Activated CD8-positive, alpha-beta memory T cell treated with anti-CD3 and anti-CD28 coated beads for 1 hour (primary cell): ENCODE measurements around the gene CFAP92.
A peak's percentile ranks its signal among the peaks of the same experiment; 100 is the strongest.

ENCODE experiments used
- DNase-seq, 2 donors: peaks; one replicate each; pipeline ENCODE4 v3.0.0-alpha.2; 2020; ENCODE audit warnings: low read depth in 1 of 2; ENCODE audit errors: extremely low read depth in 1 of 2

The CFAP92 gene

DNA sequence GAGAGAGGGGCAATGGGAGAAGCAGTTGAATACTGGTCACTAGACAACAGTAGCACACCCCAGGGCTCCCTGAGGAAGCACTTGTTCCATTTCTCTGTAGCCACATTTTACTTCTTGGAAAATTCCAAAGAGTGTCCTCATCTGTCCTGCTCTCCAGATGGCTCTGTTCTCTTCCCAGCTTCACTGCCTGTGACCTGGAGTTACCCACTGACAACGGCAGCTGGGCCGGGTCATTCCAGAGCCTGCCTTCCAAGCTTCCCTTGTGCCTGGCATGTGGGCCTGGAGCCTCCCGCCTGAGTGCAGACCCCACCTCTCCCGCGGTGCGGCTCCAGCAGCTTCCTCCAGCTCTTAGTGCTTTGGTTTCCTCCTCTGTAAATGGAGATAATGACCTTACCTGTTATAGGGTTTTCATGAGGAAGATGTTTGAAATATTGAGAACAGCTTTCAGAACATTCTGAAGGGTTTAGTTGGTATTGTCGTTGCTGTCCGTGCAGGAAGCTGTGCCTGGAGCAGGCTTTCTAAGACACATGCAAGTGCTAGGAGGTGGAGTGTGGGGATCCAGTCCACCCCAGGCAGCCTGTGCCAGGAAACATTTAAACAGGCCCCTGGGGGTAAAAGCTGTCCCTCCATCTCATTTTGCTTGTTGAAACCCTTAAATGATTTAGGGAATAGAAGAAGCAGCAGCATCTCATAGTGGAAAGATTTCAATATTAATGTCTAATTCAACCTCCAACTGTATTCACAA is 32.0 kb upstream of the CFAP92 start:
- DNase-seq: no peak

- no peak for DNase-seq
Observed at GRCh38 chr3:129025108-129025507, 31.2 kb upstream of the CFAP92 start.

DNA sequence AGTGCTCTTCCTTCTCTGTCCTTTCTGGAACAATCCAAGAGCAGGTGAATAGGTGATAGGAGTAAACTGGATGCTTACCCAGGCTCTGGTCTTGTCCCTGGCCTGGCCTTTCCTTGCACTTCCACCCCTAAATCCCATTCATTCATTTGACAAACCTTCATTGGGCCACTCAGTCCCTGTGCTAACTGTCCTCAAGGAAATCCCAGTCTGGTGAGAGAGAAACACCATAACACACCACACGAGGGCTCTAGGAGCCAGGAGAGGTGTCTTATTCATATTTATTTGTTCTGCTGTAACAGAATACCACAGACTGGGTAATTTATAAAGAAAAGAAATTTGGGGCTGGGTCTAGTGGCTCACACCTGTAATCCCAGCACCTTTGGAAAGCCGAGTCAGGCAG is 30.0 kb upstream of the CFAP92 start:
- no peak for DNase-seq

DNA sequence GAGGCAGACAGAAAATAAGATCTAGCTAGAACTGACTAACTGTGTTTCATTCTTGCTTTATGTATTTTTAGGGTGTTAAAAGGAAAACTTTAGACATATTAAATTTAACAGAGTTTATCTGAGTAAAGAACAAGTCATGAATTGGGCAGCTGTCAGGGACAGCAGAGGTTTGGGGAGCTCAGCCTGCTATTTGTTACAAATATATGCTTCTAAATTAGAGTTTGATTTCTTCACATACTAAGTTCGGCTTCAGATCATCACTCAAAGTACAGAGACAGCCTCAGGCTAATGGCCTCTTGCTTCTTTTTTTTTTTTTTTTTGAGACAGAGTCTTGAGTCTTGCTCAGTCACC is 29.1 kb upstream of the CFAP92 start:
- no peak for DNase-seq

GRCh38 chr3:129022114-129023007 is 28.5 kb upstream of the CFAP92 start:
- no peak for DNase-seq

DNA sequence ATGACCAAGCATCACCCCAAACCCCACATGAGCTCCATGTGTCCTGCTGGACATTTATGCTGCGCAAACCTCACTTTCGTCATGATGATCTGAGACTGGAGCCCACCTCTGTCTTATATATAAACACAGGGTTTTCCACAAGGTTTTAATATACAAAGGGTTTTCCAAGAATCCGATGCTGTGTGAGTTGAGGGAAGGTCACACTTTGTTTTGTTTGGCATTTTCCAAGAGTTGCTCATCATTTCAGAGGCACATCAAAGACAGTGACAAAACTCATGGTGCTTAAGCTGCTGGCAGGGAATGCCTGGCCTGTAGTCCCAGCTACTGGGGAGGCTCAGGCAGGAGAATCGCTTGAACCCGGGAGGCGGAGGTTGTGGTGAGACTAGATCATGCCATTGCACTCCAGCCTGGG is 27.3 kb upstream of the CFAP92 start:
- no peak for DNase-seq

GRCh38 chr3:129020691-129021090 is 26.8 kb upstream of the CFAP92 start:
- DNase-seq: no peak

- DNase-seq: no peak
Observed at GRCh38 chr3:129019266-129019665, 25.4 kb upstream of the CFAP92 start.

GRCh38 chr3:129018751-129019150 is 24.9 kb upstream of the CFAP92 start:
- no peak for DNase-seq

GRCh38 chr3:129018271-129018670 is 24.4 kb upstream of the CFAP92 start:
- no peak for DNase-seq

DNA sequence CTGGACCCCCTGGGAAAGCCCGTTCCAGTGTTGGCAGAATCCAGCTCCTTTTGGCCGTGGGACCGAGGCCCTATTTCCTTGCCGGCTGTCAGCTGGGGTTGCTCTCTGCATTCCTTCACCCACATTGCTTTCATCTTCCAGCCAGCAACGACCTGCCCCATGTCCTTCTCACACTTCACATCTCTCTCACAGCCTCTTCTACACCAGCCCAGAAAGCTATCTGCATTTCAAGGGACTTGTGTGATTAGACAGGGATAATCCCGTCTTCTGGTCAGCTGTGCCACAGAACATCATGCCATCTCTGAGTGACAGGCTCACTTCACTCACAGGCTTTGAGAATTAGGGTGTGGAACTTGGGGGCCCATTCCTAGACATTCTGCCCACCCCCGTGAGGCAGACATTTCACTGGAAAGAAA is 23.6 kb upstream of the CFAP92 start:
- DNase-seq: no peak

- DNase-seq: no peak
Observed at GRCh38 chr3:129016720-129017483, 23.0 kb upstream of the CFAP92 start.

DNA sequence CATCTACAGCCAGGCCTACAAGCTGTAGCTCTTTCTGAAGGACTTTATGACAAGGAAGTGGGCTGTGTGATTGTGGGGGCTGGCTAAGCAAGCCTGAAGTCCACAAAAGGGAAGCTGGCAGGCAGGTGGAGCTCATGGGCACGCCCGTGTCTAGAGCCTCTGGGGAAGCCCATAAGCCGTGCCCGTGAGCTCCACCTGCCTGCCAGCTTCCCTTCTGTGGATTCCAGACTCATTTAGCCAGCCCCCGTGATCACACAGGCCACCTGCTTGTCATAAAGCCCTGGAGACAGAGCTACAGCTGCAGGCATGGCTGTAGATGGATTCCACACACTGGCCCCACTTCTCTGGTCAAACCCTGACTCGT is 22.5 kb upstream of the CFAP92 start:
- peak in 1 of 2 donors; percentile 33 for DNase-seq

DNA sequence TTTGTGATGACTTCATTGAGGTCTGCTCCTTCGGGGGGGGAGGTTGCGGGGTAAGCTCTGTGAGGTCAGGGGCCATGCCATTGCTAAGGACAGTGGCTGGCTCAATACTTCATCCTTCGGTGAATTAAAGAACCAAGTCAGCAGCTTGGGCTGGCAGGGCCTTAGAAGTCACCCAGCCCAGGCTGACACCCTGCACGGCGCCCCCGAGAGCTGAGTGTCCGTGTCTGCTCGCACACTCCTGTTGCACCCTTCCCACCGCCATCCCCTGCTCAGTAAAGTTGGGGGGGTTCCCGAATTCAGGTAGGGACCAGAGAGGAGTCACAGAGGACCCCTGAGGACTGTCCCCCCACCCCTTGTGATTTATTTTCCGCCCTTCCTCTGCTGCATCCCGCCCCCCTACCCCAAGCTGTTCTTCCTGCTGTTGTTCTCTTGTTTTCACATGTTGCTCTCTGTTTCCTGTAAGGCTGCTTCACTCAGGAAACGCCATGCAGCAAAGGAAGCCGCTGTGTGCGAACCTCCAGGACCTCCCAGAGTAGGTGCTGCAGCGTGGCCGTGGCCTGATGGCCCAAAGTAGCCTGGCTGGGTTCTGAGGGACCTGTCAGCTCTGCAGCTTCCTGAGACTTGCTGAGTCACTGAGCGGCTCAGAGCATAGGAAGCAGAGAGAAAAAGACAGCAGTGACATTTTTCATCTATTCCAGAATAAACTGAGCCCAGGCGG is 21.7 kb upstream of the CFAP92 start:
- no peak for DNase-seq

DNA sequence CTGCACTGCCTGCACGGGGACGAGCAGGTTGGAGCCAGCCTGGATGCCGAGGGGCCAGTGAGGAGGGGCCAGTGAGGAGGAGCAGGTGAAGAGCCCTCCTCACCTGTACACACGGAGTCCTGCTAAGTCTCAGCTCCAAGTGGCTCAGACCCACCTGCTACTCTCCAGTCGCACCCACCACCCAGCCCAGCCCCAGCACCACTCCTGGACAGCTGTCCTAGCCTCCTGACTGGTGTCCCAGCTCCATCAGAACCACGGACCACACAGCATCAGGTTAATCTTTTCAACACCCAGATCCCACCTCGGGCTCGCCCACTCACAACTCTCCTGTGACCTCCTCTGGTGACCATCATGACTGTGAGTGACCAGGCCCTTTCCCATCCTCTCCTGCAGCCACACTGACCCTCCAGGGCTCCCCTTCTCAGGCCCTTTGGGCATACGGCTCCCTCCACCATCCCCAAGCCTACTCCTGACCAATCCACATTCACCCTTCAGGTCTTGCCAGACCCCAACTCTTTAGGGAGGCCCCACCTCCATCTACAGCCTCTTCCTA is 21.0 kb upstream of the CFAP92 start:
- DNase-seq: no peak

DNA sequence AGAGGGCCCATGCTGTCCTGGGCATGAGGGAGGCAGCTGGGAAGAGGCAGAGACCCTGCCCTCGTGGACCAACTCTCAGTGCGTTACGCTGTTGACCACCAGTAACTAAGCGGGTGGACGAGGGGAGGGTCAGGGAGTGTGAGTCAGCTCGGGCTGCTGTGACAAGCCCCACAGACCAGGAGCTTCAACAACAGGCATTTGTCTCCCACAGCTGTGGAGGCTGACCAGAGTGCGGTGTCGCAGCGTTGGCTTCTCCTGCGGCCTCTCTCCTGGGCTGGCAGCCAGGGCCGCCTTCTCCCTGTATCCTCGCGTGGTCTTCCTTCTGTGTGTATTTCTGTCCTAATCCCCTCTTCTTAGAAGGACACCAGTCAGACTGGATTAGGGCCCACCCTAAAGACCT is 20.3 kb upstream of the CFAP92 start:
- no peak for DNase-seq

DNA sequence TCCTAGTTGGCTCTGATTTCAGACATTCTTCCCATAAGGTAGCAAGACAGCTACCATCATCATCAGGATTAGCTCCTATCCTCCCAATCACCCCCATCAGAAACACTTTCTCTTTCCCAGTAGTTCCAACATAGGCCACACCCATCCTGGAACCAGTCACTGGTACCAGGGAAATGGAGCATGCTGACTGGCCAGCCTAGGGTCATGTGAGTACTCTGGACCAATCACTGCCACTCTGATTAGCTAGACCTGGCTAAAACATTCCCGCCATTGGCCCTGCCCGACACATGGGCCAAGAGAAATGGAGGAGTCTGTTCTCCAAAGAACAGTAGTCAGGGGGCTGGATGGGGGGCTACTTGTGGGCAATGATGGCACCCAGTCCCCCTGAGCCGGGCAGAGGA is 19.6 kb upstream of the CFAP92 start:
- no peak for DNase-seq

GRCh38 chr3:129010310-129010956 is 16.6 kb upstream of the CFAP92 start:
- DNase-seq: no peak

- no peak for DNase-seq
Observed at GRCh38 chr3:129009266-129009665, 15.4 kb upstream of the CFAP92 start.

GRCh38 chr3:129007792-129008191 is 13.9 kb upstream of the CFAP92 start:
- no peak for DNase-seq
